Activated naive CD4-positive, alpha-beta T cell treated with anti-CD3 and anti-CD28 coated beads, Interleukin-2, amount 50 U/mL, for 16 hours (primary cell): ENCODE data around the gene TTLL10.
A peak's percentile ranks its signal among the peaks of the same experiment; 100 is the strongest.

Experiments used
- DNase-seq: peaks from one replicate; pipeline ENCODE4 v3.0.0-alpha.2; 2020

The TTLL10 gene

DNA sequence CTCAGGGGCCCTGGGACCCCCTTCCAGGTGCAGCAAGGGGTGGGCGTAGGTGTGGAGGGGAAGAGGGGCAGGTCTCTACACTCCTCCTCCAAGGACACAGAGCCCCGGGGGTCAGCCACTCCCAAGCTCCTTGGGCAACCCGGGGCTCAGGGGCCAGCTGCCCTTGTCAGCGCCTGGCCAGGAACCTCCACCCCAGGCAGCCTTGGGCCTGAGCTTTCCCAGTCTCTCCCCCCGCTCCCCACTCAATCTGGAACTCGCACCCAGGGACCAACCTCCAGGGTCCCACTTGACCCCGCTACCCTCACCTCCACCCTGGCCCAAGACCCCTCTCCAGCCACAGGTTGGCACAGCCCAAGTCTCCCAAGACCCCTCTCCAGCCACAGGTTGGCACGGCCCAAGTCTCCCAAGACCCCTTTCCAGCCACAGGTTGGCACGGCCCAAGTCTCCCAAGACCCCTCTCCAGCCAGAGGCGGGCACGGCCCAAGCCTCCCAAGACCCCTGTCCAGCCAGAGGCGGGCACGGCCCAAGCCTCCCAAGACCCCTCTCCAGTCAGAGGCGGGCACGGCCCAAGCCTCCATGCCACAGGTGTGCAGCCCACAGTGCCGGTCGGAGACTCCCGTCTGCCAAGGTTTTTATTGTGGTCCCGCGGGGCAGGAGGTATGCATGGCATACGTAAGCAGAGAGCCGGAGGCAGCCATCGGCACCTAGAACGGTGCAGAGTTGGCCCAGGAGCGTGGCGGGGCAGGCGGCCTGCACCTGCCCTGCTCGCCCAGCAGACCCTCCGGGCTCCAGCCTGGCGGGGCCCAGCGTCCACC is 37.3 kb downstream of the TTLL10 start:
- DNase-seq: peak; percentile 11

DNA sequence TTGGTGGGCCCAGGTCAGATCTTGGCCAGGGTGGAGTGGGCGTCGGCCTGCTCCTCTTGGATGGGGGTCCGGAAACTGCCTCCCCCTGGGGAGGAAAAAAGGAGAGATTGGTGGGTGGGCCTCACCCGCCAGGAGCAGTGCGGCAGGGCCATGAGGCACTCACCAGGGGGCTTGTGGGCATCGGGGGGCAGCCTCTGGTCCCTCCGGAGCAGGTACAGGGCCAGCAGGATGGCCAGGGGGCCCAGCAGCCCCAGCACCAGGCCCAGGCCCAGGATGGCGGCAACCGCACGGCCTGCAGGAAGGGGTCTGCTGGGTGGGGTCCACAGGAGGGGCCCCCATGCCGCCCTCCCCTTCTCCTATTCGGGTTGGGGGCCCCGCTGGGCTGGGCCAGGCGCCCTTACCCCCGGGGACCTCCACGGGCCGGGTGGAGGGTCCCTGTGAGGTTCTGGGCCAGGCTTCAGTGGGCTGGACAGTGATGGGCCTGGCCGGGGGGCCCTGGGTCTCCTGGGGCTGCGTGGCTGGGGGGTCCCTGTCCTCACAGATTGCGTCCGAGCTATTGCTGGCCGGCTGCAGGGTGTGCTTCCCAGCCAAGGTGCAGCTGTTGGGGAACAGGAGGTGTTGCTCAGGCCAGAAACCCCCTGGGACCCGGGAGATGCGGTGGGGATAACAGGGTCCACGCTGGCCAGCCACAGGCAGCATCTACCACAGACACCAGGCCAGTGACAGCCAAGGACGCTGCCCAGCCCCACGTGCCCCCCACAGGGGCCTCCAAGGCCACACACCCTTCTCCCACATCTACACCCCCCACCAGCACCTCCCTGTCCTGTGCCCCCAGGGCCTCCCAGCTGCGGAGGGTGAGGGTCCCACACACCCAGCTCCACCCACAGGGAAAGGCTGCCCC is 38.1 kb downstream of the TTLL10 start:
- DNase-seq: no peak

DNA sequence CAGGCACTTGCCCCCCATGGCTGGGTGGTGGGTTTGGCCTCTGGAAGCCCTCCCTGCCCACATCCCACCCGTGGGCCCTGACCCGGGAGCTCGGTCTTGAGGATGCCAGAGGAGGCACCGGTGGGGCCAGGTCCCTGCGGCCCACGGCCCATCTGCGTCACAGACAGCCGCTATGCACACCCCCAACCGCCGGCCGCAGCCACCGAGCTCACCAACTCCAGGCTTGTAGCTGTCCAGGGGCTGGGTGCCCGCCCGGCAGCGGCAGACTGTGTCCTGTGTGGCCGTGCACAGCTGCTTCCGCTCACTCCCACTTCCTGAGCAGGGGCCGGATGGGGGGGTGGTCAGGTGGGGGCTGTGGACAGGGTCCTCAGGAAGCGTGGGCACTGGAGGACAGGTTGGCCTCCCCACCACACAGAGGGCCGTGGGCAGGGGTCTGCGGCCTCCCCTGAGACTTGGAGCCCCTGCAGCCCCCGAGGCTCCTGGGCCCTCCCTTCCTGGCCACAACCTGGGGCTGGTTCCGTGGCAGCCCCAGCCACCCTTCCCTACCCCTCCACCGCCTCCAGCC is 39.2 kb downstream of the TTLL10 start:
- peak; percentile 32 for DNase-seq

DNA sequence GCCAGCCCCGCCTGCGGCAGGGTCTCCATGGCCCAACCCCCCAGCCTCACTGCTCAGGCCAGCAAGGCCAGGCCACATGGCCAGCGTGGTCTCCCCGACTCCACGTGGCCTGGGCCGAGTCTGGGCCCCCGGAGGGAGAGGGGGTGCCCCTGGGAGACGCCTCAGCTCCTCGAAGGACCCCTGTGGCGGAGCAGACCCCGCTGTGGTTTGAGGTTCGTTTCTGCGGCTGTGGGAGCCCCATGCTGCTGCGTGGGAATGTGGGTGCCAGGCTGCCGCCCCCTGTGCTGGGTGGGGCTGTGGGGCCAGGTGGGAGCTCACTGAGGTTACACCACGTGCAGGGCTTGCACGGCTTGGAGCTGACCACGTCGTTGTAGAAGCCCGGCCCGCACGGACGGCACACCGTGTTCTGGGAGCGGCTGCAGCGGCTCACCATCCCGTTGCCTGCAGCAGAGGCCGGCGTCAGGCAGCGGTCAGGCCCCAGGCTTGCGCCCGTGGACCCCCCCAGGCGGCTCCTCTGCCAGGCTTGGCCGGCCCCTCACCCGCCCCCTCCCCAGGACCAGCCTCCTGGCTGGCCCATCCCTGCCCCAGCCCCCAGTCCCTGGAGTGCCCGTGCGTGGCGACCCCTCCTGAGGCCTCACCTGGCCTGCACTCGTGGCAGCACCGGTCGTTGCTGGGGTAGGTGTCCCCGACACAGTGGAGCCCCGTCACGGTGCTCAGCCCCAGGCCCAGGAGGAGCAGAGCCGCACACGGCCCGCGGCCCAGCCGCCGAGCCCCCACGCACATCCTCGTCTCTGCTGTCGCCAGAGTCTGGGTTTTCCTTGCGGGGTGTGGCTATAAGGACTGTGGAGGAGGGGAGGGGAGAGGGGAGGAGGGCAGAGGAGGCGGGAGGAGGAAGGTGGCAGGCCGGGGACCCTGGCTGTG is 39.9 kb downstream of the TTLL10 start, which contains the start of gene TNFRSF4:
TSS of gene TNFRSF4 (minus strand) at position 809 of the 921 bp plus-strand sequence. CDS start at position 783, 26 bp downstream.
- DNase-seq: peak; percentile 50

DNA sequence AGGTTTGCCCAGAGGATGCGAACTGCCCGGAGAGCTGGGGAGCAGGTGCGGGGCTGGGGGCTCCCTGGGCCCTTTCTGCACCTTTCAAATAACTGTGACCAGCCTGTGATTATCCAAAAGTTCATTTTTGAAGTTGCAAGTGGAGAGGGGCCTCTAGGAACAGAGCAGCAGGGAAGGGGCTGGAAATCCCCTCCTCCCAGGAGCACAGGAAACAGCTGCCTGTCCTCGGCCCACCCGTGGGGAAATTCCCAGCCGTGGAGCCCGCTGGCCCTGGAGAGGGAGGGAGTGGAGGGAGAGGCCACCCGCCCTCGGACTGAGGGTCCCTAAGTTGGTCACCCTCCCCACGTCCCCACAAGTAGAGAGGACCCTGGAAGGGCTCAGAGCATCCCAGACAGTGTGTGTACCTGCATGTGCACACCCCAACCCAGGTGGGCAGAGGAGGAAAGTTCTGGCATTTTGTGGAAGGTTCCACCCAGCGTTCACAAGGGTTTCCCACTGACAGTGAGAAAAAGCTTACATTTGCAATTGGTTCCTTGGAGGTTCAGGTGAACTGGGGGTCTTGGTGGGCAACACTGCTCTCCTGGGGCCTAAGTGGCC is 41.5 kb downstream of the TTLL10 start:
- DNase-seq: no peak

DNA sequence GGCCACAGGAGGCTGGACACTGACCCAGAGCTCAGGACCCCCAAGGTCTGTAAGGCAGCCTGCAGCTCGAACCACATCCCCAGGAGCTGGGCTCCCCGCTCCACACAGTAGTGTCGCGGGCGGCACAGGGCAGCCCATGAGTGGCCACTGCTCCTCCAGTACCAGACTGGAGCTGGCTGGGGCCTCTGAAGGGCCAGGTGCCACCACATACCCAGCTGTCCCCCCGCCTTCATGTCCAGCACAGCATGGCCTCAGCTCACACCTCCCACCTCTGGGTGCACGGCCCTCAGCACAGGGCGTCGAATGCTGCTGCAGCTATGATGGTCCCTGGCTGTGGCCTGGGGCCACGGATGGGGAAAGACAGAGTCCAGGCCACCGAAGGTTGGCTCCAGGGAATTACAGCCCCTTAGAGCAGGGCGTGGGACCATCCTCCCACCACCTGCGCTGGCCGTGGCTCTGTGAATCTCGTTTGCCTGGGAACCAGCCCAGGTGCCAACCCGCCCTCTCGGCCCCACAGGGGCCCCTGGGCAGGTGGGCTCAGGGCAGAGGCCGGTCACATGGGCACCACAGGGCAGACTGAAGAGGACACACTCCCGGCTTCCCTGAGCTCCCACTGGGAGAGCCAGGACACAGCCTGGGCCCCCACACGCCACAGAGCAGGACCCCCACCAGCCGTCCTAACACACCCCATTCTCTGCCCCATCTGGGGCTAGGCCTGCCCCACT is 42.4 kb downstream of the TTLL10 start:
- DNase-seq: no peak

DNA sequence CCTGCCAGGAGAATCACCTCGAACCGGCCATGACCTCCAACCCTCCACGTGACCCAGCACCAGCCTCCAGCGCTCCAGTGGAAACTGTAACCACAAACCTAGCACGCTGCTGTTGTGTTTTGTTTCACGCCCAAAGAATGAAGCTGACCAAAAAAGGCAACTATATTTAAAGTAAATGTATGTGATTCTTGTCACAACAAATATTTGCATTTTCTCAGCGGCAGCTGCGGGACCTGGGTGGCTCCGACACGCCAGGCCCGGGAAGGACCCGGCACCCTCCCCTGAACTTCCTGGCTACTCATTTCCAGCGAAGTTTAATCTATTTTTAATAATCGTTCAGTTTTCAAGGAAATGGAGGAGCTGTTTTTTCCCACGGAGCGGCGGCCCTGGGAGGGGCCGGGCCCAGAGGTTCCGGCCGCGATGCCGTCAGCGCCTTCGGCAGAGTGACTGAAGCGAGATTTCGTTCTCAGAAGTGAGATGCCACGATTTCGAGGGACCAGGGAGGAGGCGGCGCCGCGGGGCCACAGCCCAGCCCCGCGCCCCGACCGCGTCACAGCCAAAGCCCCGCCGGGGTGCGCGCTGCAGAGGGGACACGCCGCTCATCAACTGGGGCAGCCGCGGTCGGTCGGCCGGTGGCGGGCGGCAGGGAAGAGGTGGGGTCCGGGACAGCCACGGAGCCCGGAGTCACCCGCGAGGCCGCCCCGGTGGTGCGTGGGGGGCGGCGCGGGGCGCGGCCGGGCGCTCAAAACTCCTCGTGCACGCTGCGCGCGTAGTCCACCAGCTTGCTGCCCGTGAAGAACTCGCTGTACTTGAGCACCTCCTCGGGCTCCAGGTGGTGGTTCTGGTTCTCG is 43.3 kb downstream of the TTLL10 start:
- DNase-seq: no peak

DNA sequence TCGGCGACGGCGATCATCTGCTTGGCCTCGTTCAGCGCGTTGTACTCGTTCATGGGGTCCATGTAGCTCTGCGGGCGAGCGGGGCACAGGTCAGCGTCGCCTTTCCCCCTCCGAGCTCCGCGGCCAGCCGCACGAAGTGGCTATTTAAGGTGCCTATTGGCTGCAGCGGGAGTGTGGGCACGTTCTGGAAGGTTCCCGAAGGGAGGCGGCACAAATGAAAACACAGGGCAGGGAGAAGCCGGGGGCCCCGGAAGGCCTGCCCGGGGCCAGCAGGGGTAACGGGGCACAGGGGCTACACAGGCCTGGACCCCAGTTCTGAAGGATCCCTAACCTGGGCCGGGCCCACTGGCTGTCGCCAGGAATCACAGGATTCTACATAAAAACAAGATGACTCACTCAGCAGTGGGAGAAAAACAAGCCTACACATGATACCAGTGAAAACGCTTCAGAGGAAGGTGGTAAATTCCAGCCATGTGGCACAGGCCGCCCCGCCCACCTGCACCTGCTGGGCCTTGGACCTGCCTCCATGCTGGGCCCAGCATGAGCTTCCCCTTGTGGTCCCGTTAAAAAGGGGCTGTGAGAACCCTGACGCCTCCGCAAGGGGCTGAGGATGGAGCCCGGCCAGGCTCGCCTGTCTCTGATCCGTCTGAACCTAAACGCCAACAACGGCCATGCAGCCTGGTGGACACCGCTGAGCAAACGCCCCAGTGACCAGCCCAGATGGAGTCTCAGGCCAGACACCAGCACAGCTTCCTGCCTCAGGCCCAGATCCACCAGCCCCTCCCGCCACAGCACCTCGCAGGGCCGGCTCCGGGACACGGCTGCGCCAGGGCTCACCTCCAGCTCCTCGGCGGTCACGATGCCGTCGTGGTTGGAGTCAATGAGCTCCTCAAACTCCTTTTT is 44.2 kb downstream of the TTLL10 start:
- no peak for DNase-seq

DNA sequence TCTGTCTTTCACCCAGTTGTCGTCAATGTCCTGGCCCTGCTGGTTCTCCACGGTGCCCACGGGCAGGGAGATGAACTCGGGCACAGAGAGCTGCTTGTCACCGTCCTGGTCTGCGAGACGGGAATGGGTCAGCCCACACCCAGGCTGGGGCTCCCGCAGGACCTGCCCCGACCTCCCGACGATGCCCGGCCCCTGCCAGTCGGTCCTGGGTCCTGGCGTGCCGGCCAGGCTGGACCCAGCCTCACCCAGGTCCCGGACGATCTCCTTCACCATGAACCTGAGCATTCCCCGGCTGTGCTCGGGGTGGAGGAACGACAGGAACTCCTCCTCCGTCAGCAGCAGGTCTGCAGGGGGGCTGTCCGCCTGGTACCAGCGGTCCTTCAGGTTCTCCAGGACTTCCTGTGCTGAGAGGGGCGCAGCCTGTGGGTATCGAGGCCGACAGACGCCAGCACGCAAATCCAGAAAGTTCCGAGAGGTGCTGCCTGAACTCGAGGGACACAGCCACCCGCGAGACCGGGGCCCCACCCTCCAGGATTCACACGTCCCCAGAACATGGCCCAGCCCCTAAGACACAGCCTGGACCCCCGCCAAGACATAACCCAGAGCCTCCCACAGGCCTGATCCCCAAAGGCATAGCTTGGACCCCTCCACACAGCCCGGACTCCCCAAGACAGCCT is 45.0 kb downstream of the TTLL10 start:
- no peak for DNase-seq

DNA sequence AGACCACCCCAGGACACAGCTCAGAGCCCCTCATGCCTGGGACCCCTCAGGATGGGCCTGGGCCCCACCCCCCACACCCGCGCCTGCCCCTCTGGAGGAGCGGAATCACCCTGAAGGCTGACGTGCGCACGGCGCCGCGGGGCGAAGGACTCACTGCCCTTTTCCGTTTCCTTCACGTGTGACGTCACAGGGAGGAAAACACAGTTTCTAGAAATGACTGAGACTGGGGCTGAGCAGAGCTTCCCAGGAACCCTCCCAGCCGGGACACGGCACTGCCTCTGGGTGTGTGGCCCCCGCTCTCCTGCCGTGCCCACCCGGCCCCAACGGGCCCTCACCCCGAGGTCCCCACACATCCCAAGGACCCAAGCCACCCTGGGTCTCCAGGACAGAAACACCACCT is 45.7 kb downstream of the TTLL10 start:
- DNase-seq: no peak

DNA sequence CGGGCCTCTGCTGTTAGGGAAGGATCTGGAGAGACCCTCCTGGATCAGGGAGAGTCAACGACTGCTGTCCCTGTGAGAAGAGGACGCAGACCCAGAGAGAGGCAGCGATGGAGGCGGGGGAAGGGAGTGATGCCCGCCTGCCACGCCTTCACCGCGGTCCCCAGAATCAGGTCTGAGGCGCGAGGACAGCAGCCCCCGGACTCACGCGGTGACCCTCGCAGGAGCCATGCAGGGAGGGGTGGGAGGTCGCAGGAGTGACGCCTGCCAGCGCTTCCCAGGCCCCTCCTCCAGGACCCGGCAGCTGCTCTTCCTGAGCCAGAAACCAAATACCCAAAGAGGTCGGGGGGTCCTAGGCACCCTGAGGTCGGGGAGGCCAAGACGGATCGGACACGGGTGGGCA is 46.5 kb downstream of the TTLL10 start:
- DNase-seq: no peak

DNA sequence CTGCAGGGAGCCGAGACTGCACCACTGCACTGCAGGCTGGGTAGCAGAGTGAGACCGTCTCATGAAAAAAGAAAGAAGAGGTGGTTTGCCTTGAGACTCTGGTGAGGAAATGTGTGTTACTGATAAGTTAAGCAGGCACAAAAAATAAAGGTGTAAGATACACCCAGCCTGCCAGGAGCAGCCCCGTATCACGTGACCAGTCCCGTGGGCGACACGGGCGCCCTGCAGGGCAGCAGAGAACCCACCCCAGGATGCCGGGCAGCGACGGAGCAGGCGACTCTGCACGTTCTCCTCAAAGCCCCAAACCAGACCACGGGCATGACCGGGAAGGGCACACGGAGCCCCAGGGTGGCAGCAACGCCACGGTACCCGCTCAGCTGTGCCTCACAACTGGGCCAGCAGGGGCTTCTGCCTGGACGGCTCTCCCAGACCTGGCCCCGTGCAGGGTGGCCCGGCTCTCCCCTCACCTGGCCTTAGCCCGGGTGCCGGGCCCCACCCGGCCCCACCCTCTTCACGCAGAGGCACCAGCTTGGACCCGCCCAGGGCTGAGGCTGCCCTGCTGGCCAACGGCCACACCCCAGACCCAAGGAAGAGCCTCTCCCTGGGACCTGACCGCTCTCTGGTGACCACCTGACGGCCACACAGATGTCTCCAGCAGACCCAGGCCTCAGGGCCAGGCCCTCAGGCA is 48.4 kb downstream of the TTLL10 start:
- DNase-seq: no peak

DNA sequence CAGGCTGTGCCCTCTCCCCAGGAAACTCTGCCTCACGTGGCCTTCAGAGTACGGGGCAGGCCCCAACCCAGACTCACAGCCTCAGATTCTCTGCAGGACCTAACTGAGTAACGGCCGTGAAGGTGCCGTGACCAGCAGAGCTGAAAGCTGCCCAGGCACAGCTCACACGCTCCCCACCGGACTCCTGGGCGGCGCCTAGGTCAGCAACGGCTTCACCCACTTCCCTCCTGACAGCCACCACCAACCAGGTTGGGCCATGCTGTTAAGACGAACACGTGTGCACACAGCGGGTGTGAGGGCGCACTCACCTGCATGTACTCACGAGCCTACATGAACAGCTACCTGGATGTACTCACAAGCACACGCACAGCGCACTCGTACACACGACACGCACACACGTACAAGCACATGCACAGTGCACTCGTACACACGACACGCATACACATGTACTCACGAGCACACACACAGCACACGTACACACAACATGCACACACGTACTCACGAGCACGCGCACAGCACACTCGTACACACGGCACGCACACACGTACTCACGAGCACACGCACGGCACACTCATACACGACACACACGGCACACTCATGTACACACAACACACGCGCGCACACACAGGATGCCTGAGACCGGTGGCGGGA is 49.0 kb downstream of the TTLL10 start:
- no peak for DNase-seq

DNA sequence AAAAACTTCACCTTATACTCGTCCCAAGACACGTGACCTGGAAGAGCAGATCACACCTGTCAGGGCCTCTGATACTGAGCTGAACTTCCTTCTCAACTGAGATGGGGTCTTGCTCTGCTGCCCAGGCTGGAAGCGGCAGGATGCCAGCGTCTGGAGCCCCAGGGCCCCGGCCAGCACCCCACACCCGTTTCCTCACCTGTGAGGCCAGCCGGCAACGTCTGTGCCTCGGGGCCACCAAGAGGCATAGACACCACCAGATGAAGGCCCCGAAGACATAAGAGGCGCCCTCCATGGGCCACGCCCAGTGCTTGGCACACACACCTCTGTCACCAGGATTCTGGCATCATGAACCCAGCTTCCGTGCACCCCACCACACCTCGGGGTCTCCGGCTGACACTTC is 49.6 kb downstream of the TTLL10 start:
- no peak for DNase-seq

DNA sequence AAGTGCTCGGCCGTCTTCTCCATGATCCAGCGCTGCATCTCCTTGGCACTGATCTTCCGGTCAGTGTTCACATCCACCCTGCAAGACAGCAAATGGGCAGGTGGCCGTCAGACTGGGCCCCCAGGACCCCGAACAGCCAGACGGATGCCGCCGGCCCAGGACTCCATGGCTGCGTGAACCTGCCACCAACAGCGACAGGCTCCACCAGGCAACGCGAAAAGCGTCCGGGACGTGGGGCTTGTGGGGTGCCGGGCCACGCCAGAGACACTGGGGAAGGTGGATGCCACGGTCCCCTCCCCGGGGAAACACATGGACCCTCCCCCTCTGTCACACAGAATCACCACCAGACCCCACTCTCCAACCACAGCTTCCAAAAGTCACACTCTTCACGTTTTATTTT is 50.2 kb downstream of the TTLL10 start:
- DNase-seq: no peak

DNA sequence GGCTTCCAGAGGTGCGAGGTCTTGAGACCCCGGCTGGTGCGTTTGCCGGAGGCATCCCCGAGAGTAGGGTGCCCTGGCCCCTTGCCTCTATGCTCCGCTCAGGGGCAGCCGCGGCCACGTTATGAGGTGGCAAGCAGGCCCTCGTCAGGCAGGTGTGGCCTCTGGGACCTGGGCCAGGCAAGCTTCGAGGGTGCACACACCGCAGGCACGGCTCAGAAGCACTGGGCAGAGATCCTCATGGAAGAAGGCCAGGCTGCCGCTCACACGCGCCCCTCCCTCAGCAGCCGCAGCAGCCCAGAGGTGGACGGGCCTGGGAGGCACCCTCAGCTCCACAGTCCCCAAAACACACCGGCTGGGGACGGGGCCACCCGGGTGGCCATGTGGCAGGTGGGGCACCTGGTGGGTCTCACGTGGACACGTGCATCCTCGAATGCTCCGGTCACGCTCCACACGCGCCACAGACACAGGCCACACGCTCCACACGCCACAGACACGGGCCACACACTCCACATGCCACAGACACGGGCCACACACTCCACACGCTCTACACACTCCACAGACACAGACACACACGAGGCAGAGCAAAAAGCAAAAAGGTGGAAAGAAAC is 51.7 kb downstream of the TTLL10 start:
- DNase-seq: no peak

DNA sequence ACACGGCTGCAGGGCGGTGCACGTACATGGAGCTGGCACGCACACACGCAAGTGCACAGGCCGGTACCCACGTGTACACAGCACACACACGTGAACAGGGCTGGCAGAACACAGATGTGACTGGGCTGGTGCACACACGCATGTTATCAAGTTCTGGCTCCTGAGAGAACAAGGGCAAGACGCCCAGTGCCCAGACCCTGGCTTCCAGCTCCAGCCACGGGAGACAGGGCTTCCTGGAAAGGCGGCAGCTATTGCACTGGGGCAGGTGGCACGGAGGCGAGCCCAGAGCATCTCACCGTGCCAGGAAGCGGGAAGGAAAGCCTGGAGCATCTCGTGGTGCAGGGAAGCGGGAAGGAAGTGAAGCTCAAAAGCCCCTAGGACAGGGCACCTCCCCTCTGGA is 52.2 kb downstream of the TTLL10 start:
- DNase-seq: no peak
